Duodenal mucosa (tissue), 2 donors: ENCODE results near the gene PCNX1.

Source experiments
- H3K27ac ChIP-seq: one replicate; pipeline ENCODE4 v1.7.0; 2013; ENCODE audit warnings: low read depth, low read length
- H3K27me3 ChIP-seq, 2 donors: one replicate each; pipeline ENCODE4 v1.7.0; 2013; ENCODE audit warnings: low read length in 2 of 2, control low read depth in 1 of 2; ENCODE audit not compliant: insufficient read depth in 2 of 2, control insufficient read depth in 1 of 2
- H3K36me3 ChIP-seq, 2 donors: one replicate each; pipeline ENCODE4 v1.7.0; 2013; ENCODE audit warnings: low read length in 2 of 2, control low read depth in 1 of 2; ENCODE audit not compliant: insufficient read depth in 2 of 2, control insufficient read depth in 1 of 2
- H3K4me1 ChIP-seq, 2 donors: one replicate each; pipeline ENCODE4 v1.7.0; 2013; ENCODE audit warnings: low read length in 2 of 2, control low read depth in 1 of 2; ENCODE audit not compliant: insufficient read depth in 2 of 2, control insufficient read depth in 1 of 2
- H3K4me3 ChIP-seq, 2 donors: one replicate each; pipeline ENCODE4 v1.7.0; 2013; ENCODE audit warnings: low read length in 2 of 2, low read depth in 1 of 2
- H3K9ac ChIP-seq, 2 donors: one replicate each; pipeline ENCODE4 v1.7.0; 2013; ENCODE audit warnings: low read length in 2 of 2, low read depth in 1 of 2
- H3K9me3 ChIP-seq, 2 donors: one replicate each; pipeline ENCODE4 v1.7.0; 2013; ENCODE audit warnings: low read length in 2 of 2, control low read depth in 1 of 2; ENCODE audit not compliant: control insufficient read depth in 1 of 2

Gene PCNX1

GRCh38 chr14:70955543-70956480, 48.6 kb downstream of the PCNX1 start:
- Histone ChIP-seq H3K4me3 (no peak overlapping the region), H3K27ac (no peak overlapping the region), H3K4me1 (no peaks in the 10 kb centered on the region), H3K9me3 (no peaks in the 10 kb centered on the region), H3K36me3 (no peaks in the 10 kb centered on the region), H3K9ac (no peak overlapping the region), H3K27me3 (no peaks in the 10 kb centered on the region)

DNA sequence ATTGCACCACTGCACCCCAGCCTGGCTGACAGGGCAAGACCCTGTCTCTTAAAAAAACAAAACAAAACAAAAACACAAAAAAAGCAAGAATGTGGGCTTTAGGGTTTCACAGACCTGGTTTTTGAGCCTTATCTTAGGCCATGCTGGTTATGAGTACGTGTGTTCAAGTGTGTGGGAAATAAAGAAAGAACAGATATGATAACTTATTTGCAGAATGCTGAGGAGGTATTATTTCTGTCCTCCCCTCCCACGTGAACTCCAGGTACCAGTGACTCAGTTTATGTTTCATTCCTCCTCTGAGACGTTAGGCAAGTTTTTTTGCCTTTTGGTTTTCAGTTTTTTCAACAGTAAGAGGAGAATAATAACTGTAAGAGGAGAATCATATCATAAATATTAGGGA, 49.3 kb downstream of the PCNX1 start:
- Histone ChIP-seq H3K9me3 (no peaks in the 10 kb centered on the region), H3K27me3 (no peaks in the 10 kb centered on the region), H3K27ac (no peak overlapping the region), H3K4me1 (no peaks in the 10 kb centered on the region), H3K9ac (no peak overlapping the region), H3K36me3 (no peaks in the 10 kb centered on the region), H3K4me3 (no peak overlapping the region)

- Histone ChIP-seq H3K4me1 (no peaks in the 10 kb centered on the region), H3K36me3 (peaks cover 2% of the 10 kb centered on the region in 2 donors), H3K9ac (no peak overlapping the region), H3K27ac (no peak overlapping the region), H3K4me3 (no peak overlapping the region), H3K27me3 (no peaks in the 10 kb centered on the region), H3K9me3 (no peaks in the 10 kb centered on the region)
Measured at GRCh38 chr14:70957710-70958109, 50.5 kb downstream of the PCNX1 start.

- Histone ChIP-seq H3K9me3 (no peaks in the 10 kb centered on the region), H3K4me1 (no peaks in the 10 kb centered on the region), H3K36me3 (peaks cover 2 to 8% of the 10 kb centered on the region in 2 donors), H3K4me3 (no peak overlapping the region), H3K27me3 (no peaks in the 10 kb centered on the region), H3K27ac (no peak overlapping the region), H3K9ac (no peak overlapping the region)
Measured at GRCh38 chr14:70962935-70963334, 55.7 kb downstream of the PCNX1 start.

GRCh38 chr14:70964492-70964891, 57.2 kb downstream of the PCNX1 start:
- no peak overlapping the region for H3K4me3 ChIP-seq
- H3K27me3 ChIP-seq, result no peaks in the 10 kb centered on the region
- H3K9me3 ChIP-seq, result no peaks in the 10 kb centered on the region
- no peak overlapping the region for H3K9ac ChIP-seq
- H3K36me3 ChIP-seq, result peaks cover 5 to 13% of the 10 kb centered on the region in 2 donors
- no peaks in the 10 kb centered on the region for H3K4me1 ChIP-seq
- H3K27ac ChIP-seq, result no peak overlapping the region

DNA sequence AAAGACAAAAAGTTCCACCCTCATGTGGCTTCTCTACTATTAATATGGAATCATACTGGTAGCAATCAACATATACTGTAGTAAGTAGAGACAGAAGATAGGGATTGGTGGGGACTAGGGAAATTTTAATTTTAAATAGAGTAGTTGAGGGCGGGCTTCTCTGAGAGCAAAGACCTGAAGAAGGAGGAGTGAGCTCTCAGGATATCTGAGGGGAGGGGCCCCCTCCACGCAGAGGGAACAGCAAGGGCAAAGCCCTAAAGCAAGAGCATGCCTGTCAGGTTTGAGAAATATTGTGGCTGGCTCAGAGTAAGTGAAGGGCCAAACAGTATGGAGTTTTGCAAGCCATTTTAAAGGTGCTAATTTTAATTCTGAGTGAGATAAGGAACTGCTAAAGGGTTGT, 64.3 kb downstream of the PCNX1 start:
- no peaks in the 10 kb centered on the region for H3K27me3 ChIP-seq
- H3K4me3 ChIP-seq, result no peak overlapping the region
- H3K36me3 ChIP-seq, result peaks cover 3 to 10% of the 10 kb centered on the region in 2 donors
- no peak overlapping the region for H3K27ac ChIP-seq
- no peaks in the 10 kb centered on the region for H3K9me3 ChIP-seq
- H3K4me1 ChIP-seq, result no peaks in the 10 kb centered on the region
- no peak overlapping the region for H3K9ac ChIP-seq

GRCh38 chr14:70972107-70972976, 65.1 kb downstream of the PCNX1 start:
- no peak overlapping the region for H3K27ac ChIP-seq

DNA sequence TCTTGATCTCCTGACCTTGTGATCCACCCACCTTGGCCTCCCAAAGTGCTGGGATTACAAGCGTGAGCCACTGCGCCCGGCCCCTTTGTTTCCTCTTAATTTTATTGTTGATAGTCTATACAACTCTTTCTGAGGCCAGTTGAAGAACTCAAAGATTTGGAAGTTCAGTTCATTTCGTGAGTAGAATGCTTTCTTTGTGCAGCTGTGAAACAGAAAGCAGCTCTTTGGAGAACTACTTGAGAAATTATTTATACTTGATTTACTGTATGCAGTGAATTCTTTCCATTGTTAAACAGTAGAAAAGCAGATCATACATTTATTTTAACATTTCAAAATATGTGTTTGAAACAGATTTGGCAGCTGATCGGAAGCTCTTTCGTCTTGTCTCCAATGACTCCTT, 69.3 kb downstream of the PCNX1 start:
- peaks cover 11 to 19% of the 10 kb centered on the region in 2 donors for H3K36me3 ChIP-seq
- no peak overlapping the region for H3K4me3 ChIP-seq
- no peak overlapping the region for H3K9ac ChIP-seq
- H3K27ac ChIP-seq, result no peak overlapping the region
- H3K9me3 ChIP-seq, result no peaks in the 10 kb centered on the region
- peaks cover 0 to 5% of the 10 kb centered on the region in 2 donors for H3K4me1 ChIP-seq
- H3K27me3 ChIP-seq, result no peaks in the 10 kb centered on the region

More at GRCh38 chr14:70972107-70972976, 65.1 kb downstream of the PCNX1 start:
- H3K36me3 ChIP-seq, result peaks cover 6 to 18% of the 10 kb centered on the region in 2 donors
- no peaks in the 10 kb centered on the region for H3K4me1 ChIP-seq
- no peaks in the 10 kb centered on the region for H3K27me3 ChIP-seq
- no peak overlapping the region for H3K9ac ChIP-seq
- no peak overlapping the region for H3K4me3 ChIP-seq
- H3K9me3 ChIP-seq, result no peaks in the 10 kb centered on the region

DNA sequence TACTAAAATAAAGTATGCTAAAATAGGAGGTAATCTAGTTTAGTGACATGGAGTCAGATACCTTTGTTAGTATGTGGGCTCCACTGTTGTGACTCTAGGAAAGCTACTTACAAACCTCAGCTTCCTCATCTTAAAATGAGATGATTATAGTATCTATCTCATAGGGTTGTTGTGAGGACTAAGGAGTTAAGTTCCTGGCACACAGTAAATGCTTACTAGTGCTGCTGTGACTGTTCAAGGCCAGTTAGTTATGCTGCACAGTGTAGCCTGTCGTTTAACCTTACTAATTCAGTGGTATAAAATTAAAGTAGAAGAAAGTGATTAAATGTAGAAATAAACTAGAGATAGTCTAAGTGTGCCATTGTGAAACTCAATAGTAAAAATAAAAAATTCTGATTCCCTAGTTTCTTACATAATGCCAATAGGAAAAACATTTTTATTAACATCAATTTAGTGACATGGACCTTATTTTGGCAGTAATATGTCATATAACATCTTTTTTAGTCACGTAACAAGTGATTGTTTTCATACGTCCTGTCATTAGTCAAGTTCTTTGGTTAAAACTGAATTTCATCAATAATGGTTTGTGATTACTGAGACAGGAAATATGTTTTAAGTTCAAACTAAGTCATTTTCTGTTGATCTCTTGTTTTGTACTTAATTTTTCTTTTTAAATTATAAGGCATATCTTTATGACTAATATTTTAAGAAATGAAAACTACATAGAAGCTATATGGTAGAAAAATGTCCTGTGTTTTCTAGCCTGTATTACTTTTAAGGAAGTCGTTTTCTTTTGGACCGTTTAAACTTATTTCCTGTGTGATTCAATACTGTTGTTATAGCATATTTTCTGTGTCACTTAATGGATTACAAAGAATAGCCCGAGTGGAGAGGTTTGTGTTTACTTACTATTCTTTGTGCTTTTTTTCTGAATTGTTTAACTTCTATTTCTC, 74.0 kb downstream of the PCNX1 start:
- H3K4me3 ChIP-seq, result no peak overlapping the region
- no peaks in the 10 kb centered on the region for H3K9me3 ChIP-seq
- H3K9ac ChIP-seq, result no peak overlapping the region
- peaks cover 11 to 19% of the 10 kb centered on the region in 2 donors for H3K36me3 ChIP-seq
- H3K4me1 ChIP-seq, result peaks cover 0 to 11% of the 10 kb centered on the region in 2 donors
- no peak overlapping the region for H3K27ac ChIP-seq
- H3K27me3 ChIP-seq, result no peaks in the 10 kb centered on the region
